WTC11 (cell line): Measurements from ENCODE around the gene PSMD4. TPM values are rescaled to one million over a fixed set of nuclear protein-coding genes. Genes with fewer than 3 reads are reported as not detected.

Experiments
- ATAC-seq: fragments of 200-7000 bp; cut with Tn5 transposase; 2 replicates; pipeline ENCODE4 v1.10.0; 2021; ENCODE audit warnings: mild to moderate bottlenecking, moderate library complexity
- CTCF ChIA-PET: fragments of 300-600 bp; sonication (Branson Sonifier 250); formaldehyde crosslinking; loops from one replicate; lab custom pipeline; 2021; ENCODE audit warnings: antibody characterized with exemption; lab: Charles Lee
- POLR2A ChIA-PET: fragments of 350-600 bp; sonication (Branson Sonifier 250); formaldehyde crosslinking; loops from one replicate; lab custom pipeline; 2021; ENCODE audit warnings: antibody characterized with exemption; lab: Charles Lee
- DNase-seq: peaks from one replicate; pipeline ENCODE4 v3.0.0; 2021; ENCODE audit warnings: low spot score
- H3K27ac Mint-ChIP-seq: 2 replicates; pipeline ENCODE4 v1.8.0; 2021; ENCODE audit warnings: mixed read lengths
- H3K27me3 Mint-ChIP-seq: 2 replicates; pipeline ENCODE4 v1.8.0; 2021; ENCODE audit warnings: low read depth, mild to moderate bottlenecking, moderate library complexity, mixed read lengths
- H3K36me3 Mint-ChIP-seq: 2 replicates; pipeline ENCODE4 v1.8.0; 2021; ENCODE audit warnings: mixed read lengths
- H3K4me1 Mint-ChIP-seq: 2 replicates; pipeline ENCODE4 v1.8.0; 2022; ENCODE audit warnings: mixed read lengths
- H3K4me3 Mint-ChIP-seq: 2 replicates; pipeline ENCODE4 v1.8.0; 2021; ENCODE audit warnings: mild to moderate bottlenecking, moderate library complexity, mixed read lengths
- H3K9me3 Mint-ChIP-seq: 2 replicates; pipeline ENCODE4 v1.8.0; 2021; ENCODE audit warnings: mixed read lengths
- AFF4 ChIP-seq: sonication (generic); formaldehyde crosslinking; IDR thresholded peaks from 2 replicates; pipeline ENCODE4 v1.8.1; 2023; ENCODE audit warnings: mild to moderate bottlenecking, missing genetic modification reagents, borderline replicate concordance
- E2F4 ChIP-seq: sonication (generic); formaldehyde crosslinking; IDR thresholded peaks from 2 replicates; pipeline ENCODE4 v1.8.1; 2022; ENCODE audit warnings: low read depth, mild to moderate bottlenecking, moderate library complexity, missing genetic modification reagents, borderline replicate concordance
- GABPB1 ChIP-seq: sonication (generic); formaldehyde crosslinking; IDR thresholded peaks from 2 replicates; pipeline ENCODE4 v1.8.1; 2023; ENCODE audit warnings: mild to moderate bottlenecking, missing genetic modification reagents
- GTF2I ChIP-seq: fragments of 250-450 bp; sonication (Bioruptor Pico); conservative IDR thresholded peaks from 2 replicates; pipeline ENCODE4 v1.4.0; 2021; ENCODE audit warnings: mild to moderate bottlenecking
- HMGXB4 ChIP-seq: sonication (generic); formaldehyde crosslinking; IDR thresholded peaks from 2 replicates; pipeline ENCODE4 v1.8.1; 2023; ENCODE audit warnings: mild to moderate bottlenecking, moderate library complexity, missing genetic modification reagents
- JUN ChIP-seq: sonication (generic); formaldehyde crosslinking; IDR thresholded peaks from 2 replicates; pipeline ENCODE4 v1.8.0; 2023; ENCODE audit warnings: mild to moderate bottlenecking, missing genetic modification reagents
- MAX ChIP-seq: sonication (generic); formaldehyde crosslinking; IDR thresholded peaks from 2 replicates; pipeline ENCODE4 v1.8.0; 2022; ENCODE audit warnings: mild to moderate bottlenecking, missing genetic modification reagents
- MXD4 ChIP-seq: fragments of 250-450 bp; sonication (Bioruptor Pico); IDR thresholded peaks from 2 replicates; pipeline ENCODE4 v1.8.0; 2021; ENCODE audit warnings: mild to moderate bottlenecking, moderate library complexity, borderline replicate concordance
- MYBL2 ChIP-seq: sonication (generic); formaldehyde crosslinking; IDR thresholded peaks from 2 replicates; pipeline ENCODE4 v1.8.1; 2023; ENCODE audit warnings: mild to moderate bottlenecking, moderate library complexity, missing genetic modification reagents
- SMAD4 ChIP-seq: sonication (generic); formaldehyde crosslinking; IDR thresholded peaks from 2 replicates; pipeline ENCODE4 v1.8.0; 2022; ENCODE audit warnings: mild to moderate bottlenecking, missing genetic modification reagents
- SP1 ChIP-seq: sonication (generic); formaldehyde crosslinking; conservative IDR thresholded peaks from 2 replicates; pipeline ENCODE4 v1.8.1; 2022; ENCODE audit warnings: missing genetic modification reagents
- TCF7 ChIP-seq: sonication (generic); formaldehyde crosslinking; IDR thresholded peaks from 2 replicates; pipeline ENCODE4 v1.8.0; 2022; ENCODE audit warnings: mild to moderate bottlenecking, low read depth, missing genetic modification reagents, moderate library complexity
- ZBTB21 ChIP-seq: sonication (generic); formaldehyde crosslinking; IDR thresholded peaks from 2 replicates; pipeline ENCODE4 v1.8.1; 2023; ENCODE audit warnings: mild to moderate bottlenecking, missing genetic modification reagents, borderline replicate concordance
- ZNF121 ChIP-seq: sonication (generic); formaldehyde crosslinking; IDR thresholded peaks from 2 replicates; pipeline ENCODE4 v1.8.0; 2023; ENCODE audit warnings: missing genetic modification reagents
- ZNF138 ChIP-seq: sonication (generic); formaldehyde crosslinking; conservative IDR thresholded peaks from 2 replicates; pipeline ENCODE4 v1.8.1; 2022; ENCODE audit warnings: mild to moderate bottlenecking, moderate library complexity, missing genetic modification reagents
- total RNA-seq: library from RNA; stranded (reverse); gene quantifications from 3 replicates; pipeline ENCODE4 v1.2.3, GENCODE V29; 2021
- TF ChIP-seq, protein P1 (sequence below): sonication (generic); formaldehyde crosslinking; conservative IDR thresholded peaks from 2 replicates; pipeline ENCODE4 v1.8.1; 2022; ENCODE audit warnings: mild to moderate bottlenecking, missing genetic modification reagents
- TF ChIP-seq, protein P2 (sequence below): sonication (generic); formaldehyde crosslinking; IDR thresholded peaks from 2 replicates; pipeline ENCODE4 v1.8.1; 2022; ENCODE audit warnings: low read depth, missing genetic modification reagents, borderline replicate concordance
- TF ChIP-seq, protein P3 (sequence below): fragments of 250-450 bp; sonication (Bioruptor Pico); IDR thresholded peaks from 2 replicates; pipeline ENCODE4 v1.9.0; 2021; ENCODE audit warnings: mild to moderate bottlenecking, borderline replicate concordance

PSMD4 gene
- total RNA-seq, 1 experiment from 2014 or later, result 202 TPM

DNA sequence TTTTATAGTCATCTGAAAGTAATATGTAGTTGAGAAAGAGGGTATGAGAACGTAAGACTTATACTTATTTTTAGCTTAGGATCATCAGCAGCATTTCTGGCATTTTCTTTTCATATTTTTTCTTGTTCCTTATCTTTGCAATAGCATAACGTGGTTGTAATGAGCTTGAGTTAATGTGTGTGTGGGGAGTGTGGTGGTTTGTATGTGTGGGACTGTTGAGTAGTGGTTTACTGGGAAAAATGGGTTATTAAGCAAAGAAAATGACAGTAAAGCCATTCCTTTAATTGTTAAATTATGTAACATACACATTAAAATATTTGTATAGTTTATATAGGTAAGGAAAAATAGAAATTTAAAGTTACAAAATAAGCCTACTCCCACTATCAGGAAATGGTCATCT, 41.0 kb upstream of the PSMD4 start (continued):
- TF ChIP-seq MXD4 (CRISPR knock-in tag) (no peak), ZNF138 (no peak)

- ChIA-PET POLR2A (interaction anchor here (0.6 kb wide), 1 partner anchor 869 kb away, joined by 3 read pairs; no protein-coding TSS in a partner anchor), CTCF (interaction anchor here (1.2 kb wide), 1 partner anchor 122 kb away, joined by 3 read pairs; no protein-coding TSS in a partner anchor)
- Mint-ChIP-seq H3K4me3 (no peak overlapping the region), H3K27me3 (no peaks in the 10 kb centered on the region), H3K9me3 (no peaks in the 10 kb centered on the region), H3K4me1 (peaks cover 6% of the 10 kb centered on the region), H3K36me3 (peaks cover 29% of the 10 kb centered on the region)
- DNase-seq (no peak), ATAC-seq (no peak)
- TF ChIP-seq SP1 (CRISPR knock-in tag) (no peak), MAX (CRISPR knock-in tag) (no peak), ZNF138 (no peak), MYBL2 (no peak), E2F4 (no peak), JUN (CRISPR knock-in tag) (no peak), ZNF121 (CRISPR knock-in tag) (no peak), ZBTB21 (CRISPR knock-in tag) (no peak), GTF2I (CRISPR knock-in tag) (no peak), MXD4 (CRISPR knock-in tag) (no peak), HMGXB4 (CRISPR knock-in tag) (no peak), GABPB1 (CRISPR knock-in tag) (no peak), SMAD4 (CRISPR knock-in tag) (no peak), AFF4 (no peak), TCF7 (CRISPR knock-in tag) (no peak)
- TF ChIP-seq, protein P1, sequence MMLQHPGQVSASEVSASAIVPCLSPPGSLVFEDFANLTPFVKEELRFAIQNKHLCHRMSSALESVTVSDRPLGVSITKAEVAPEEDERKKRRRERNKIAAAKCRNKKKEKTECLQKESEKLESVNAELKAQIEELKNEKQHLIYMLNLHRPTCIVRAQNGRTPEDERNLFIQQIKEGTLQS, result no peak
- TF ChIP-seq, protein P2, sequence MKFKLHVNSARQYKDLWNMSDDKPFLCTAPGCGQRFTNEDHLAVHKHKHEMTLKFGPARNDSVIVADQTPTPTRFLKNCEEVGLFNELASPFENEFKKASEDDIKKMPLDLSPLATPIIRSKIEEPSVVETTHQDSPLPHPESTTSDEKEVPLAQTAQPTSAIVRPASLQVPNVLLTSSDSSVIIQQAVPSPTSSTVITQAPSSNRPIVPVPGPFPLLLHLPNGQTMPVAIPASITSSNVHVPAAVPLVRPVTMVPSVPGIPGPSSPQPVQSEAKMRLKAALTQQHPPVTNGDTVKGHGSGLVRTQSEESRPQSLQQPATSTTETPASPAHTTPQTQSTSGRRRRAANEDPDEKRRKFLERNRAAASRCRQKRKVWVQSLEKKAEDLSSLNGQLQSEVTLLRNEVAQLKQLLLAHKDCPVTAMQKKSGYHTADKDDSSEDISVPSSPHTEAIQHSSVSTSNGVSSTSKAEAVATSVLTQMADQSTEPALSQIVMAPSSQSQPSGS (CRISPR knock-in tag), result no peak
- TF ChIP-seq, protein P3, sequence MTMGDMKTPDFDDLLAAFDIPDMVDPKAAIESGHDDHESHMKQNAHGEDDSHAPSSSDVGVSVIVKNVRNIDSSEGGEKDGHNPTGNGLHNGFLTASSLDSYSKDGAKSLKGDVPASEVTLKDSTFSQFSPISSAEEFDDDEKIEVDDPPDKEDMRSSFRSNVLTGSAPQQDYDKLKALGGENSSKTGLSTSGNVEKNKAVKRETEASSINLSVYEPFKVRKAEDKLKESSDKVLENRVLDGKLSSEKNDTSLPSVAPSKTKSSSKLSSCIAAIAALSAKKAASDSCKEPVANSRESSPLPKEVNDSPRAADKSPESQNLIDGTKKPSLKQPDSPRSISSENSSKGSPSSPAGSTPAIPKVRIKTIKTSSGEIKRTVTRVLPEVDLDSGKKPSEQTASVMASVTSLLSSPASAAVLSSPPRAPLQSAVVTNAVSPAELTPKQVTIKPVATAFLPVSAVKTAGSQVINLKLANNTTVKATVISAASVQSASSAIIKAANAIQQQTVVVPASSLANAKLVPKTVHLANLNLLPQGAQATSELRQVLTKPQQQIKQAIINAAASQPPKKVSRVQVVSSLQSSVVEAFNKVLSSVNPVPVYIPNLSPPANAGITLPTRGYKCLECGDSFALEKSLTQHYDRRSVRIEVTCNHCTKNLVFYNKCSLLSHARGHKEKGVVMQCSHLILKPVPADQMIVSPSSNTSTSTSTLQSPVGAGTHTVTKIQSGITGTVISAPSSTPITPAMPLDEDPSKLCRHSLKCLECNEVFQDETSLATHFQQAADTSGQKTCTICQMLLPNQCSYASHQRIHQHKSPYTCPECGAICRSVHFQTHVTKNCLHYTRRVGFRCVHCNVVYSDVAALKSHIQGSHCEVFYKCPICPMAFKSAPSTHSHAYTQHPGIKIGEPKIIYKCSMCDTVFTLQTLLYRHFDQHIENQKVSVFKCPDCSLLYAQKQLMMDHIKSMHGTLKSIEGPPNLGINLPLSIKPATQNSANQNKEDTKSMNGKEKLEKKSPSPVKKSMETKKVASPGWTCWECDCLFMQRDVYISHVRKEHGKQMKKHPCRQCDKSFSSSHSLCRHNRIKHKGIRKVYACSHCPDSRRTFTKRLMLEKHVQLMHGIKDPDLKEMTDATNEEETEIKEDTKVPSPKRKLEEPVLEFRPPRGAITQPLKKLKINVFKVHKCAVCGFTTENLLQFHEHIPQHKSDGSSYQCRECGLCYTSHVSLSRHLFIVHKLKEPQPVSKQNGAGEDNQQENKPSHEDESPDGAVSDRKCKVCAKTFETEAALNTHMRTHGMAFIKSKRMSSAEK (CRISPR knock-in tag), result no peak
- TF ChIP-seq, all 79 proteins: peak for 0
- no peak overlapping the region for H3K27ac Mint-ChIP-seq
These were observed 32.9 kb upstream of the PSMD4 start for GRCh38 chr1:151221616-151222015.
